ENCODE measurements around the gene LPO.

DNA sequence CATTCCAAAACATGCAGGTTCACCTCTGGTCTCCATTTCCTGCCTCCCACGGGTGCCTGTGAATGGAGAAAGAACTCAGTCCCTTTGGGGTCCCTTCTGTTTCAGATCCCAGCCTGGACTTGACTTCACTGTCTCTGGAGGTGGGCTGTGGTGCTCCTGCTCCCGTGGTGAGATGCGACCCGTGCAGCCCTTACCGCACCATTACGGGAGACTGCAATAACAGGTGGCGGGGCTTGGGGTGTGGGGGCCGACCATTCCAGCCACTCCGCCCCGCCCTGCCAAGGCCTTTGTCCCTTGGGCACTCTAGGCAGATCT is 10.5 kb downstream of the LPO start:
- TF ChIP-seq, protein P1, sequence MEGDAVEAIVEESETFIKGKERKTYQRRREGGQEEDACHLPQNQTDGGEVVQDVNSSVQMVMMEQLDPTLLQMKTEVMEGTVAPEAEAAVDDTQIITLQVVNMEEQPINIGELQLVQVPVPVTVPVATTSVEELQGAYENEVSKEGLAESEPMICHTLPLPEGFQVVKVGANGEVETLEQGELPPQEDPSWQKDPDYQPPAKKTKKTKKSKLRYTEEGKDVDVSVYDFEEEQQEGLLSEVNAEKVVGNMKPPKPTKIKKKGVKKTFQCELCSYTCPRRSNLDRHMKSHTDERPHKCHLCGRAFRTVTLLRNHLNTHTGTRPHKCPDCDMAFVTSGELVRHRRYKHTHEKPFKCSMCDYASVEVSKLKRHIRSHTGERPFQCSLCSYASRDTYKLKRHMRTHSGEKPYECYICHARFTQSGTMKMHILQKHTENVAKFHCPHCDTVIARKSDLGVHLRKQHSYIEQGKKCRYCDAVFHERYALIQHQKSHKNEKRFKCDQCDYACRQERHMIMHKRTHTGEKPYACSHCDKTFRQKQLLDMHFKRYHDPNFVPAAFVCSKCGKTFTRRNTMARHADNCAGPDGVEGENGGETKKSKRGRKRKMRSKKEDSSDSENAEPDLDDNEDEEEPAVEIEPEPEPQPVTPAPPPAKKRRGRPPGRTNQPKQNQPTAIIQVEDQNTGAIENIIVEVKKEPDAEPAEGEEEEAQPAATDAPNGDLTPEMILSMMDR (conservative IDR thresholded peaks at IDR 0.05 in 1 of 2, IDR thresholded peaks at IDR 0.05 in 1 of 2; ENCODE audit: extremely low read depth in 1 of 2, insufficient read depth in 1 of 2, low read depth in 1 of 2, low read length in 2 of 2) = no peak
- TF ChIP-seq EZH2 (IDR thresholded peaks at IDR 0.05; ENCODE audit: borderline replicate concordance, low read length) = no peak
